IPS-18a (cell line): ENCODE data around the gene CDC42BPA.
"Not testable (repeated sequence)": the region's sequence is repeated elsewhere in the genome, so short reads cannot be mapped to it uniquely, and the experiment has no call there.

Experiments used
- H3K27ac ChIP-seq: one replicate; pipeline ENCODE4 v1.5.1; 2013; ENCODE audit warnings: low read length
- H3K27me3 ChIP-seq: one replicate; pipeline ENCODE4 v1.6.1; 2013; ENCODE audit warnings: mild to moderate bottlenecking, low read length; ENCODE audit not compliant: control insufficient read depth, insufficient read depth
- H3K36me3 ChIP-seq: one replicate; pipeline ENCODE4 v1.6.1; 2013; ENCODE audit warnings: low read depth, low read length; ENCODE audit not compliant: control insufficient read depth
- H3K4me1 ChIP-seq: one replicate; pipeline ENCODE4 v1.6.1; 2013; ENCODE audit warnings: low read depth, low read length; ENCODE audit not compliant: control insufficient read depth
- H3K4me3 ChIP-seq: one replicate; pipeline ENCODE4 v1.5.1; 2013; ENCODE audit warnings: low read length
- H3K9ac ChIP-seq: one replicate; pipeline ENCODE4 v1.6.1; 2013; ENCODE audit warnings: mild to moderate bottlenecking, low read length, moderate library complexity
- H3K9me3 ChIP-seq: one replicate; pipeline ENCODE4 v1.6.1; 2013; ENCODE audit warnings: low read depth, low read length; ENCODE audit not compliant: control insufficient read depth

The CDC42BPA gene

GRCh38 chr1:227132695-227133094, 185.6 kb downstream of the CDC42BPA start:
- not testable (repeated sequence) for H3K27me3 ChIP-seq, H3K4me3 ChIP-seq, H3K27ac ChIP-seq, H3K4me1 ChIP-seq, H3K9me3 ChIP-seq, H3K9ac ChIP-seq
- H3K36me3 ChIP-seq = peaks cover 13% of the 10 kb centered on the region

GRCh38 chr1:227131193-227131592, 187.1 kb downstream of the CDC42BPA start:
- Histone ChIP-seq H3K27me3 (no peaks in the 10 kb centered on the region), H3K36me3 (peaks cover 12% of the 10 kb centered on the region), H3K4me1 (peaks cover 3% of the 10 kb centered on the region), H3K9ac (no peak overlapping the region), H3K27ac (no peak overlapping the region), H3K9me3 (no peaks in the 10 kb centered on the region), H3K4me3 (no peak overlapping the region)

GRCh38 chr1:227127891-227128290, 190.4 kb downstream of the CDC42BPA start:
- H3K4me3 ChIP-seq = no peak overlapping the region
- H3K9ac ChIP-seq = no peak overlapping the region
- no peaks in the 10 kb centered on the region for H3K9me3 ChIP-seq
- no peaks in the 10 kb centered on the region for H3K27me3 ChIP-seq
- peaks cover 7% of the 10 kb centered on the region for H3K36me3 ChIP-seq
- H3K27ac ChIP-seq = no peak overlapping the region
- H3K4me1 ChIP-seq = peaks cover 19% of the 10 kb centered on the region

- Histone ChIP-seq H3K27me3 (no peaks in the 10 kb centered on the region), H3K9me3 (no peaks in the 10 kb centered on the region), H3K4me3 (no peak overlapping the region), H3K36me3 (peaks cover 7% of the 10 kb centered on the region), H3K4me1 (peaks cover 19% of the 10 kb centered on the region), H3K9ac (no peak overlapping the region), H3K27ac (no peak overlapping the region)
Measured at GRCh38 chr1:227125929-227126545, 192.3 kb downstream of the CDC42BPA start.

GRCh38 chr1:227124473-227124872, 193.8 kb downstream of the CDC42BPA start:
- H3K36me3 ChIP-seq = peaks cover 7% of the 10 kb centered on the region

GRCh38 chr1:227120826-227121225, 197.5 kb downstream of the CDC42BPA start:
- Histone ChIP-seq H3K9me3 (no peaks in the 10 kb centered on the region), H3K27me3 (no peaks in the 10 kb centered on the region), H3K9ac (no peak overlapping the region), H3K27ac (no peak overlapping the region), H3K36me3 (peaks cover 2% of the 10 kb centered on the region), H3K4me3 (no peak overlapping the region), H3K4me1 (peaks cover 12% of the 10 kb centered on the region)

More at GRCh38 chr1:227124473-227124872, 193.8 kb downstream of the CDC42BPA start:
- Histone ChIP-seq H3K27ac (peak overlapping the region; percentile 16), H3K9ac (no peak overlapping the region), H3K9me3 (no peaks in the 10 kb centered on the region), H3K4me3 (no peak overlapping the region), H3K27me3 (no peaks in the 10 kb centered on the region), H3K4me1 (peaks cover 19% of the 10 kb centered on the region)

GRCh38 chr1:227112538-227112937, 205.8 kb downstream of the CDC42BPA start:
- H3K27me3 ChIP-seq = no peaks in the 10 kb centered on the region
- H3K4me3 ChIP-seq = no peak overlapping the region
- H3K9ac ChIP-seq = no peak overlapping the region
- no peak overlapping the region for H3K27ac ChIP-seq
- H3K9me3 ChIP-seq = no peaks in the 10 kb centered on the region
- no peaks in the 10 kb centered on the region for H3K4me1 ChIP-seq
- peaks cover 5% of the 10 kb centered on the region for H3K36me3 ChIP-seq

- Histone ChIP-seq H3K36me3 (peaks cover 5% of the 10 kb centered on the region), H3K27me3 (no peaks in the 10 kb centered on the region), H3K9me3 (no peaks in the 10 kb centered on the region), H3K4me3 (no peak overlapping the region), H3K9ac (no peak overlapping the region), H3K4me1 (no peaks in the 10 kb centered on the region), H3K27ac (no peak overlapping the region)
Measured at GRCh38 chr1:227111782-227112181, 206.5 kb downstream of the CDC42BPA start.

GRCh38 chr1:227105291-227105690, 213.0 kb downstream of the CDC42BPA start:
- H3K27ac ChIP-seq, H3K4me1 ChIP-seq, H3K9me3 ChIP-seq, H3K4me3 ChIP-seq, H3K27me3 ChIP-seq, H3K36me3 ChIP-seq, H3K9ac ChIP-seq: not testable (repeated sequence)

- Histone ChIP-seq H3K27me3 (no peaks in the 10 kb centered on the region), H3K27ac (no peak overlapping the region), H3K9me3 (no peaks in the 10 kb centered on the region), H3K9ac (no peak overlapping the region), H3K4me1 (no peaks in the 10 kb centered on the region), H3K36me3 (peaks cover 17% of the 10 kb centered on the region), H3K4me3 (no peak overlapping the region)
Measured at GRCh38 chr1:227102056-227102455, 216.2 kb downstream of the CDC42BPA start.

- no peaks in the 10 kb centered on the region for H3K27me3 ChIP-seq
- H3K9me3 ChIP-seq = no peaks in the 10 kb centered on the region
- H3K4me1 ChIP-seq = no peaks in the 10 kb centered on the region
- no peak overlapping the region for H3K27ac ChIP-seq
- H3K9ac ChIP-seq = no peak overlapping the region
- no peak overlapping the region for H3K4me3 ChIP-seq
- peaks cover 6% of the 10 kb centered on the region for H3K36me3 ChIP-seq
Measured at GRCh38 chr1:227094249-227094966, 223.9 kb downstream of the CDC42BPA start.

GRCh38 chr1:227093309-227093708, 225.0 kb downstream of the CDC42BPA start:
- no peaks in the 10 kb centered on the region for H3K27me3 ChIP-seq
- no peaks in the 10 kb centered on the region for H3K4me1 ChIP-seq
- no peak overlapping the region for H3K4me3 ChIP-seq
- H3K36me3 ChIP-seq = no peaks in the 10 kb centered on the region
- H3K27ac ChIP-seq = no peak overlapping the region
- H3K9ac ChIP-seq = no peak overlapping the region
- no peaks in the 10 kb centered on the region for H3K9me3 ChIP-seq
